GM10847 (cell line): Measurements from ENCODE around the gene PKP3.

Experiments used
- POLR2A ChIP-seq: IDR thresholded peaks from 2 replicates; pipeline ENCODE4 v1.6.1; 2011; ENCODE audit not compliant: insufficient read length; ENCODE audit errors: extremely low read depth

PKP3 gene

GRCh38 chr11:398826-399225 lies 4.8 kb downstream of the PKP3 start:
- no peak for TF ChIP-seq POLR2A

GRCh38 chr11:399731-400211 lies 5.8 kb downstream of the PKP3 start:
- no peak for TF ChIP-seq POLR2A

DNA sequence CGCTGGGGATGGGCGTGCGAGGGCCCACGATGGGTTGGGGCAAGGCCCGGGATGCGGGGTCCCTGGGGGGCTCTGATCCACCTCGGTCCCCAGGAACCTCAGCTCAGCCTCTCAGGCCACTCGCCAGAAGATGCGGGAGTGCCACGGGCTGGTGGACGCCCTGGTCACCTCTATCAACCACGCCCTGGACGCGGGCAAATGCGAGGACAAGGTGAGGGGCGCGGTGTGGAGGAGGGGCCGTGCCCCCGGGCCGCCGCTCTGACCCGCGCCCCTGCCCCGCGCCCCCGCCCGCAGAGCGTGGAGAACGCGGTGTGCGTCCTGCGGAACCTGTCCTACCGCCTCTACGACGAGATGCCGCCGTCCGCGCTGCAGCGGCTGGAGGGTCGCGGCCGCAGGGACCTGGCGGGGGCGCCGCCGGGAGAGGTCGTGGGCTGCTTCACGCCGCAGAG lies 6.3 kb downstream of the PKP3 start:
- no peak for TF ChIP-seq POLR2A

- TF ChIP-seq POLR2A: no peak
Observed at GRCh38 chr11:403021-403760, 9.2 kb downstream of the PKP3 start.

DNA sequence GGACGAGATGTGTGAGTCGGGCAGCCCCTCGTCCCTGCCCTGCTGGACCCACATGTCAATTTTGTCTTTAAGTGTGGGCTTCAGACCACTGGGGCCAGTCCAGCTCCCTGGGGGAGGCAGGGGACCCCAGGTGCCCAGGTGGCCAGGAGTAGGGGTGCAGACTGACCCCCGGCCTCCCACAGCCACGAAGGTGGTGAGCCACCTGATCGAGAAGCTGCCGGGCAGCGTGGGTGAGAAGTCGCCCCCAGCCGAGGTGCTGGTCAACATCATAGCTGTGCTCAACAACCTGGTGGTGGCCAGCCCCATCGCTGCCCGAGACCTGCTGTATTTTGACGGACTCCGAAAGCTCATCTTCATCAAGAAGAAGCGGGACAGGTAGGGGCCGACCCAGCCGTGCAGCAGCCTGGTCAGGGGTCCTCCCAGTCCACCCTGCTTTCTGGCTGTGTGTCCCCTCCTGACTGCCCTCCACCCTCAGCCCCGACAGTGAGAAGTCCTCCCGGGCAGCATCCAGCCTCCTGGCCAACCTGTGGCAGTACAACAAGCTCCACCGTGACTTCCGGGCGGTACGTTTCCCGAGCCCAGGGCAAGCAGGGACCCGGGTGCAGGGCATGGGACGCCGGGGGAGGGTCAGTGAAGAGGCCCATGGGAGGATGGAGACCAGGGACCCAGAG lies 9.9 kb downstream of the PKP3 start:
- no peak for TF ChIP-seq POLR2A

DNA sequence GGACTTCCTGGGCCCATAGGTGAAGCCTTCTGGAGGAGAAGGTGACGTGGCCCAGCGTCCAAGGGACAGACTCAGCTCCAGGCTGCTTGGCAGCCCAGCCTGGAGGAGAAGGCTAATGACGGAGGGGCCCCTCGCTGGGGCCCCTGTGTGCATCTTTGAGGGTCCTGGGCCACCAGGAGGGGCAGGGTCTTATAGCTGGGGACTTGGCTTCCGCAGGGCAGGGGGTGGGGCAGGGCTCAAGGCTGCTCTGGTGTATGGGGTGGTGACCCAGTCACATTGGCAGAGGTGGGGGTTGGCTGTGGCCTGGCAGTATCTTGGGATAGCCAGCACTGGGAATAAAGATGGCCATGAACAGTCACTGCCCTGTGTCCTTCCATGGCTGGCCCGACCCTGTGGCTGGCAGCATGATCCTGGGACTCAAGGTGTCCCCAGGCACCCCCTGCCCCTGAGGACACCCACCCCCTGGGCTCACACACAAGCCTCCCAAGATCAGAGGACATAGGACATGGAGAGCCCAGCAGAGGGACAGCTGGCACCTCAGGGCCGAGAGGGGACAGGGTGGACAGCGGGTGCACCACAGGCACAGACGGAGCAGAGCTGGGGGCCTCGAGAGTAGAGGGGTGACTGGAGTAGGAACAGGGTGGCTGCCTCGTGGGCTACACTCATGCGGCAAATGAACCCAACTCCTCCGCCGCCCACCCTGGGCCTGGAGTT lies 10.7 kb downstream of the PKP3 start:
- no peak for TF ChIP-seq POLR2A

DNA sequence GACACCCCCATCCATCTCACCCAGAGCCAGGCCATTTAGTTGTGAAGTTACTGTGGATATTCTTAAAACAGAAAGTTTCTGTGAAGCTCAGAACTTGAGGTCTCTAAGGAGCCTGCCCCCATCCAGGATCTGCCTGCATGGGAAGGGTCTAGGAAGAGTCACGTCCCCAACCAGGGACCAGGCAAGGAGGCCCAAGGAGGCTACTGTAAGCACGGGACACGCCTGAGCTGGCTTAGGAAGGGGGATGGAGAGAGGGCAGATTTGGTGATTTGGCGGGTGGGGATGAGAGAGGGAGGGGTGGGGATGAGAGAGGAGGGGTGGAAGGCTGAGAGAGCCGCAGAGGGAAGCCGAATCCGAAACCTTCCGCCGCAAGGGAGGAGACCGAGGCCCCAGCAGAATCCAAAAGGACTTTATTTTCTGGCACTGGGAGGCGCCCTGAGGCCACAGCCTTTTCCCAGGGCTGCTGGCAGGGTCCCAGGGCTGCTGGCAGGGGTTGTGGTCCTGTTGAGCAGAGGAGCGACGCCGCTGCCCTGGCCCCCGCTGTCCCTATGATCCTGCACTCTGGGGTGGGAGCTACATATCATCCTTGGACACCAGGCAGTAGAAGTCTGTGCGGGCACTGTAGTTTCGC lies 11.4 kb downstream of the PKP3 start:
- no peak for TF ChIP-seq POLR2A

- TF ChIP-seq POLR2A: no peak
Observed at GRCh38 chr11:405954-406795, 12.2 kb downstream of the PKP3 start.

GRCh38 chr11:406796-407650 lies 13.0 kb downstream of the PKP3 start:
- no peak for TF ChIP-seq POLR2A

DNA sequence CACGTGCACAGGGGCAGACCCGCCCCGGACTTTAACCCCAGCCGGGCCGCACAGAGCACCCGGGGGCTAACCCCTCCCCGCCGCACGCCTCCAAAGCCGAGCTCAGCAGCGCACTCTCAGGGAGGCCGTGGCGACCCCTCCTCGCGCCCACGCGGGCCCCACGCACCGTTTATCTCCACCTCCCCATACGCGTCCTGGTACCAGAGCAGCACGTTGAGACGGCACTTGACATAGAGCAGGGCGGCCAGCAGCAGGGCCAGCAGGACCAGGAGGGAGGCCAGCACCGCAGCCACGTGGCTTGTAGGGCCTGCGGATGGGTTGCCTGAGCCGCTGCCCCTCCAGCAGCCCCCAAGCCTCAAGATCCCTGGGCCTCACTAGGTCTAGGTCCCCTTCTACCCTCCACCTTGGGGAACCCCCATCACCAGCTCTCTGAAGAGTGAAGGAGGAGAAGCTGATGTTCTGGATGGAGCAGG lies 13.7 kb downstream of the PKP3 start:
- no peak for TF ChIP-seq POLR2A

DNA sequence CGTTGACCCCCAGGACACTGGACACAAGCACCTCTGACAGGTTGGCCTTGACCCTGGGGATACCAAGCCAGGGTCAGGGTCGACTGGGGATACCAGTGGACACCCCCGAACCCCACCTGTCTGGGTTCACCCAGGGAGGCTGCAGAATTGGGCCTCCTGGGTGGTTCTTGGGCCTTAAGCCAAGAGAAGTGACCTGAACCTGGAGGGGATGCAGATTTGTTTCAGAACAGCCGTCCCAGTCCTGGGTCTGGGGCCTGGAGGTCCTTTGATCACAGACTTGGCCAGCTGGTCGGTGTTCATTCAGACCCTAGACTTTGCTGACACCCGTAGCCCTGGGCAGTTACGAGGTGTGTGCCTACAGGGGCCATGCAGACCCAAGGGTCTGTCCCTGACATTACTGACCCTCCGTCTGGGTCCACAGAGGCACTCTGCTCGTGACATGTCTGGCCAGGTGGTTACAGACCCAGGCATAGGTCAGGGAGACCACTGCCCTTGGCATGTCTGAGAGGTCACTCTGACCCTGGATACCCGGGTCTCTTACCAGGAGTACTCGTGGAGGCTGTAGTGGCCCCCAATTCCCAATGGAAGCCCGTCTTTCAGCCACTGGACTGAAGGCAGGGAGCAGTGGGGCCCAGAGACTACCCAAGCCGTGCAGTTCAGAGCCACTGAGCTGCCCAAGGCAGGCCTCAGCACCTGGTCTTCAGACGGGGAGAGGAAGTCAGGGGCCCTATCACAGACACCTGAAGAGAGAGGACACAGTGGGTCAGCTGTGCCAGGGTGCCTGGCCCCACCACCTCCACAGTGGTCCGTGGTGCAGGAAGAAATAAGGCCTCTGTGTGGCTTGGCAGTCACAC lies 14.4 kb downstream of the PKP3 start:
- TF ChIP-seq POLR2A: no peak

DNA sequence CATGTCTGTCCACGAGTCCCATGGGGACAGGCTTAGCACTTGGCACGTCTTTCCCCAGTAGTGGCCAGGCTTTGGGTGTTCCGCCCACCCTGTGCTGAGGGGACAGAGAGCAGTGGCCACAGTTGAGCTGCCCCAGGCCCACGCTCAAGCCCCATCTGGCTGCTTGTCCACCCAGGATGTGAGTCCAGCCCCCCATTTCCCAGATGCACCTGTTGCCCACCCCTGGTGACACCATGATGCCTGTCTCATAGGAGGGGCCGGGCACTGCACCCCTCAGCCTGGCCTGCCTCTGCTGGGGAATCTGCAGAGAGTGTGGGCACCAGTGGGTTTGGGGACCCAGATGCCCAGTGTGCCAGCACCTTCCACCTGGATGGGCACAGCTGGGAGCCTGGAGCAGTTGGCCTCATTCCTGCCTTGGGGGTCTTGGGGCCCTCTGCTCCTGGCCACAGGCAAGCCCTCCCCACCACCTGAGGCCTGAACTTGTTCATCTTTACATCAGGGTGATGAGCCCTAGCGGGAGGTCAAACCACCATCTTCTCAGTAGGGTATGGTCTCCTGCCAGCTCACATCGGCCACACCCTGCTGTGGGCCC lies 15.1 kb downstream of the PKP3 start:
- TF ChIP-seq POLR2A: no peak
